Stimulated activated naive CD8-positive, alpha-beta T cell treated with anti-CD3 and anti-CD28 coated beads, Interleukin-15, Interleukin-2, amounts not matched to agents 100 U/mL and 50 U/mL, for 24 hours (primary cell): Measurements from ENCODE around the gene NHSL1.

Experiments
- ATAC-seq: fragments of 150-1000 bp; cut with Tn5 transposase; one replicate; pipeline ENCODE4 v1.10.0; 2021
- DNase-seq: peaks from one replicate; pipeline ENCODE4 v3.0.0; 2021

NHSL1 gene

GRCh38 chr6:138401960-138402837, 97.1 kb downstream of the NHSL1 start:
- DNase-seq (no peak), ATAC-seq (no peak)

GRCh38 chr6:138400326-138400725, 99.0 kb downstream of the NHSL1 start:
- ATAC-seq (no peak), DNase-seq (no peak)

- DNase-seq (no peak), ATAC-seq (no peak)
Observed at GRCh38 chr6:138397128-138398122, 101.9 kb downstream of the NHSL1 start.

- DNase-seq (no peak), ATAC-seq (no peak)
Observed at GRCh38 chr6:138396709-138397108, 102.6 kb downstream of the NHSL1 start.

GRCh38 chr6:138393871-138394783, 105.2 kb downstream of the NHSL1 start:
- ATAC-seq (no peak), DNase-seq (no peak)

GRCh38 chr6:138389551-138389950, 109.7 kb downstream of the NHSL1 start:
- no peak for ATAC-seq
- no peak for DNase-seq

GRCh38 chr6:138387577-138388368, 111.5 kb downstream of the NHSL1 start:
- no peak for ATAC-seq
- DNase-seq: no peak

- DNase-seq: no peak
- ATAC-seq: no peak
Observed at GRCh38 chr6:138386897-138387296, 112.4 kb downstream of the NHSL1 start.

GRCh38 chr6:138383776-138384175, 115.5 kb downstream of the NHSL1 start:
- DNase-seq (no peak), ATAC-seq (no peak)

GRCh38 chr6:138382498-138383265, 116.6 kb downstream of the NHSL1 start:
- ATAC-seq (no peak), DNase-seq (no peak)

- DNase-seq (no peak), ATAC-seq (no peak)
Observed at GRCh38 chr6:138378463-138378862, 120.8 kb downstream of the NHSL1 start.

- ATAC-seq (no peak), DNase-seq (no peak)
Observed at GRCh38 chr6:138377844-138378243, 121.5 kb downstream of the NHSL1 start, which contains the start of gene SMIM28. Gene SMIM28 (plus strand): TSS chr6:138377905. CDS start chr6:138378073, 168 bp downstream.

- DNase-seq: no peak
- no peak for ATAC-seq
Observed at GRCh38 chr6:138377042-138377441, 122.3 kb downstream of the NHSL1 start.

GRCh38 chr6:138374815-138375214, 124.5 kb downstream of the NHSL1 start:
- ATAC-seq (no peak), DNase-seq (no peak)

- DNase-seq: no peak
- ATAC-seq: no peak
Observed at GRCh38 chr6:138374230-138374629, 125.1 kb downstream of the NHSL1 start.

- ATAC-seq: peak; percentile 55
- no peak for DNase-seq
Observed at GRCh38 chr6:138372711-138373463, 126.4 kb downstream of the NHSL1 start.
